HFF-Myc (cell line): Measurements from ENCODE around the gene GNB1L.

Experiments used
- DNase-seq: peaks from one replicate; pipeline ENCODE4 v3.0.0-alpha.2; 2011; ENCODE audit warnings: low read depth; ENCODE audit errors: extremely low read depth
- H3K4me3 ChIP-seq: replicated peaks from 2 replicates; pipeline ENCODE4 v1.5.1; 2011; ENCODE audit warnings: low read depth, mild to moderate bottlenecking, control low read depth, low read length
- TF ChIP-seq, protein P1 (sequence below): IDR thresholded peaks from 2 replicates; pipeline ENCODE4 v1.5.1; 2012; ENCODE audit warnings: mild to moderate bottlenecking, low read depth, low read length, control low read depth; ENCODE audit errors: missing control alignments

GNB1L gene

DNA sequence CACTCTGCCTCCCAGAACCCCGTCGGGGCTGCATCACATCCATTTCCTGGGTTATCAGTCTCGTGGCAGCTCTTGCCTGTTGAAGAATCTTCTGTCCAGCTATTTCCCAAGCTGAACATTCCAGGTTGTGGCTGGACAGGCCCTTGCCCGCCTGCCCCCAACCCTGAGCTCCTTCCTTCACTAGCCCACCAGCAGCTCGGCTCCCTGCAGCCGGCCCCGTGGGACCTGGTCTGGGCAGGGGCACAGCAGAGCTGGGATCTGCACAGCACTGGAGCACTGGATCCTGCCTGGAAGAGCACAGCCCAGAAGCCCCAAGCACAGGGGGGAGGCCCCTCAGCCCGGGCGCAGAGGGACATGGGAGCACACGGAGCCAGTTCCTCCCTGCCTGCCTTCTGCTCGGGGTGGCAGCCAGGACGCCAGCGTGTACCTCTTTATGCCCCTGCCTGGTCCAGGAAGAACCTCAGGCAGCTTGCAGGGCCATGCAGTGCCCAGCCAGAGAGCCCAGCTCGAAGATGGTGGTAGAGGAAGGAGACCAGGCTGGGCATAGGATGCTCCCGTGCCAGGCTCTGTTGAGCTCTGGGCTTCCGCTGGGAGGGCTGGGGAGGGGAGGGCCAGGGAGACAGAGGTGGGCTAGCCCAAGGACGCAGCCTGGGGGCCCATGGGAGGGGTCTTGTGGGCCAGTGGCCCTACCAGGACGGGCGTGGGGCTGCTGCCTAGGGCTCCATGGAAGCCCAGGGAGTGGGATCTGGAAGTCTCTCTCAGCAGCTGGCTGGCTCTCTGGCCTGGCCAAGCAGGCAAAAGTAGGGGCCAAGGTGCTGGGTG is 16.6 kb upstream of the GNB1L start:
- TF ChIP-seq, protein P1, sequence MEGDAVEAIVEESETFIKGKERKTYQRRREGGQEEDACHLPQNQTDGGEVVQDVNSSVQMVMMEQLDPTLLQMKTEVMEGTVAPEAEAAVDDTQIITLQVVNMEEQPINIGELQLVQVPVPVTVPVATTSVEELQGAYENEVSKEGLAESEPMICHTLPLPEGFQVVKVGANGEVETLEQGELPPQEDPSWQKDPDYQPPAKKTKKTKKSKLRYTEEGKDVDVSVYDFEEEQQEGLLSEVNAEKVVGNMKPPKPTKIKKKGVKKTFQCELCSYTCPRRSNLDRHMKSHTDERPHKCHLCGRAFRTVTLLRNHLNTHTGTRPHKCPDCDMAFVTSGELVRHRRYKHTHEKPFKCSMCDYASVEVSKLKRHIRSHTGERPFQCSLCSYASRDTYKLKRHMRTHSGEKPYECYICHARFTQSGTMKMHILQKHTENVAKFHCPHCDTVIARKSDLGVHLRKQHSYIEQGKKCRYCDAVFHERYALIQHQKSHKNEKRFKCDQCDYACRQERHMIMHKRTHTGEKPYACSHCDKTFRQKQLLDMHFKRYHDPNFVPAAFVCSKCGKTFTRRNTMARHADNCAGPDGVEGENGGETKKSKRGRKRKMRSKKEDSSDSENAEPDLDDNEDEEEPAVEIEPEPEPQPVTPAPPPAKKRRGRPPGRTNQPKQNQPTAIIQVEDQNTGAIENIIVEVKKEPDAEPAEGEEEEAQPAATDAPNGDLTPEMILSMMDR: no peak
- no peak for DNase-seq
- H3K4me3 ChIP-seq: no peak overlapping the region

DNA sequence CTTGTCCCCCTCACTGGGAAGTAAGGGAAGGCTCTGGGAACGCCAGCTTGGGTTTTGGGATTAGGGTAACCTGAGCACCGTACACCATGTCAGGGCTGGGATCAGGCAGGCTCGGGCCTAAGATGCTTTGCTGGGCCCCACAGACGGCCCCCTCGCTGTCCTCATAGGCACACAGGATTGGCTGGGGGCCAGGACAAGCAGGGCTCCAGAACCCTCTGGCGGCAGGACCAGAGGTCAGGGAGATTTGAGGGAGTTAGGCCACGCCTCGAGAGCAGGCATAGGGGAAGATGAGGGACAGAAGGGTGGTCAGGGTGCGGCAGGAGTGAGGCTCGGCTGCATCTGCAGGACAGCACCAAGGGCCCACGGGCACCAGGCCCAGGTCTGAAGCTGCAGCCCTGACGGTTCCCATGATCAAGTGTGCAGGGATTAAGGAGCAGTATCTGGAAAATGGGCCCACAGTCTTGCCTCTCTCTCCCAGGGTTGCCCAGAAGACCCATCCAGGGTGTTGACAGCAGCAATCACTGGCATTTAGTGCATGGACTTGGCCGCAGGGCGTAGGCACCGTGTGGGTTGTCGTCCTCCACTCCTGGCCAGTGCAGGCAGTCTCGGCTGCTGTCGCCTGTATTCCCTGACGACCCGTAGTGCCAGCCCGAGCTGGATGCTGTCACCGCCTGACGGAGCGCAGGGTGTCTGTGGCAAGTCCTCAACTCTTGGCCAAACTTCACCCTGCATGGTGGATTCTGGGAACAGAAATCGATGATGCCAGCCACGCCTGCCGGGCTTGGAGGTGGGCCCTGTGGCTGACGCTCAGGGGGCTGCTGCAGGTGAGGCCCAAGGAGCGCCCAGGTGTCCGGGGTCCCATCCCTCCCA is 15.7 kb upstream of the GNB1L start:
- H3K4me3 ChIP-seq: no peak overlapping the region
- DNase-seq: no peak
- TF ChIP-seq, protein P1: no peak

DNA sequence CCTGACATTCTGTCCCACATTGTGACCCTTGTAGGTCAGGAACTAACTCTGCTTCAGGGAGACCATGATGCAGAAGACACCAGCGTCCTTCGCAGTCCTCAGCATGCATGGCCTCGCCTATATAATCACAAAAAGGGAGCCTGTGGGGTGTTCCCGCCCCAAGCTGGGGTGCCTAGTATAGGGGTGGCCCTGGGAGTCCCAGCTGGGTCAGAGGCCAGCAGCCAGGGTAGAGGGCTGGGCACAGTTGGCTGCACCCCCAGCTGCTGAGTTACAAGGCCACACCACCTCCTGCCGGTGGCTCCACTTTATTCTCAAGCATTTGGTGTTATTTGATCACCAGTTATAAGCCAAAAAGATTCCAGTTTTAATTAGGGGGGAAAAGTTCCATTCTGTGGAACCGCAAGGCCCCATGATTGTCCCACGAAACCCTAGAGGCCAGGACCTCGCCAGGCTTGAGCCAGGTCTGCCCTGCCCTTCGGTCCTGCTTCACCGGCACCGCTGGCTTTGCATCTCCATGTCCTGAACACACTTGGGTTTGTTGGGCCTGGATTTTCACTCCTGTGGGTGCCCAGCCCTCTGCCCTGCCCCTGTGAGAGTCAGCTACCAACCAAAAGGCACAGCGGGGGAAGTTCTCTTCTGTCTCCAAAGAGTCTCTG is 15.0 kb upstream of the GNB1L start:
- no peak overlapping the region for H3K4me3 ChIP-seq
- TF ChIP-seq, protein P1: no peak
- DNase-seq: no peak

DNA sequence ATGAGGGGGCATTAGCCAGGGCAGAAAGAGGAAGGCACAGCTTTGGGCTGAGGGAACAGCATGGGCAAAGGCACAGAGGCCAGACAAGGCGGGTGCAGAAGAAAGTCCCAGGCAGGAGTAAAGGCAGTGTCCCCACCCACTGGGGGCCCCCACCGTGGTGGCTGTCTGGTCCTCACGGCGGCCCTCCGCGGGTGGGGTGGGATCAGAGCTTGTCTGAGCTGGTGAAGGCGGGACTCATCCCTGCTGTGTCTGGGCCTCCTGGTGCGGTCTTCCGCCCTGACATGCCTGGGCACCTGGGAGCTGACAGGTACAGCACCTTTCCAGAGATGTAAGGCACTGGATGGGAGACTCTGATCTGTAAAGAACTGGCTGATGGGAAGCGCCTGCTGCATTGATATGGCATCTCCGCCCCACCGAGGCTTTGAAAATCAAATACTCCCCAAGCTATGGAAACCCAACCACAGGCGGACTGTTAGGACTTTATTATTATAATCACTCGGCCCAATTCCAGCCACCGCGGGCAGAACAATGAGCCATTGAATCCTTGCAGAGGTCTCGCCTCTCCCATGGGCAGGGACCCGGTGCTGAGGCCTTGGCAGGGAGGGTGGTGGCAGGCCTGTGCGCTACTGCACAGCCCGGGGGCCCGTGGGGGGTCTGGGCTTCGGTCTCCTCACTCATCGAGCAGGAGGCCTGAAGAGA is 14.2 kb upstream of the GNB1L start:
- no peak overlapping the region for H3K4me3 ChIP-seq
- TF ChIP-seq, protein P1: no peak
- DNase-seq: no peak

DNA sequence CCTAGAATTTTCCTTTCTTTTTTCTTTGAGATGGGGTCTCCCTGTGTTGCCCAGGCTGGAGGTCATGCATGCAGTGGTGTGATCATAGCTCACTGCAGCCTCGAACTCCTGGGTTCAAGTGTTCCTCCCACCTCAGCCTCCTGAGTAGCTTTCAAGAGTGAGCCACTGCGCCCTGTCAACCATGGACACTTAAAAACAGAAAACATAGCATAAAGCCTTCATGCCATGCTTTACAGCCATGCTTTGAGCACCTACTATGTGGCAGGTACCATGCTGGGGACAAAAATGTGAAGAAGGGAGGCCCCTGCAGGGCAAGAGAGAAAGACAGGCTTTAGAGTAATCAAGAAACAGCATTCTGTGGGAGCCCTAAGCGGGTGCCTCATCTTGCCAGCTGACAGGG is 13.7 kb upstream of the GNB1L start:
- H3K4me3 ChIP-seq: no peak overlapping the region
- no peak for DNase-seq
- TF ChIP-seq, protein P1: no peak

DNA sequence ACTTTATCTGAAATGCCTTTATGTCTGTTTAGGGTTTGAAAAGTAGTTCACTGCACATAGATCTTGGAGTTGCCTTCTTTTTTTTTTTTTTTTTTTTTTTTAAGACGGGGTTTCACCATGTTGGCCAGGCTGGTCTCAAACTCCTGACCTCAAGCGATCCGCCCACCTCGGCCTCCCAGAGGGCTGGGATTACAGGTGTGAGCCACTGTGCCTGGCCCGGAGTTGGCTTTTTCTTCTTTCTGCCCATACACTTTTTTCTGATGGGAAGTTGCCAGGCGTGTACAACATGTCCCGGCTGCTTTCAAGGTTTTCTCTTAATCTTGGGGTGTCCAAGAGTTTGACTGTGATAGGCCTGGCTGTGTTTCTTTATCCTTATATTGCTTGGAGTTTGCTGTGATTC is 12.9 kb upstream of the GNB1L start:
- DNase-seq: no peak
- H3K4me3 ChIP-seq: no peak overlapping the region
- TF ChIP-seq, protein P1: no peak
